ENCODE data around the gene COL9A3. TPM values are rescaled to one million over a fixed set of nuclear protein-coding genes. Genes with fewer than 3 reads are reported as not detected.
A peak's percentile ranks its signal among the peaks of the same experiment; 100 is the strongest.

The COL9A3 gene
- total RNA-seq, 5 donors from 2014 or later (not counting 1 experiment from before 2014, with no cell fraction given), result 0.51 to 2.1 (median 0.75) TPM; not detected in 1

- ChIA-PET POLR2A (interaction anchor here (0.6 to 1.0 kb wide), 6 partner anchors 9 to 191 kb away, joined by 3 to 5 read pairs (median 4); partner anchors contain the start of gene OGFR (in 2 of the 2)), CTCF (interaction anchor here in 1 of 2 donors (0.6 to 1.4 kb wide), 10 partner anchors 10 to 1249 kb away, joined by 3 to 8 read pairs (median 4); partner anchors contain the start of genes OGFR and TCFL5)
- H3K27me3 Mint-ChIP-seq, result no peaks in the 10 kb centered on the region
- peaks cover 0 to 3% of the 10 kb centered on the region in 2 experiments for H3K27me3 ChIP-seq (replicated peaks in 1 of 2; ENCODE audit: control insufficient read depth in 2 of 2, extremely low read depth in 1 of 2, insufficient read depth in 2 of 2, low read length in 1 of 2)
- H3K9me3 Mint-ChIP-seq, result no peaks in the 10 kb centered on the region
- H3K4me3 Mint-ChIP-seq, result peak overlapping the region; percentile 85 to 91 (median 86)
- peak; percentile 72 to 97 (median 86) for DNase-seq
- peaks cover 15 to 57% of the 10 kb centered on the region in 2 experiments for H3K4me1 ChIP-seq (ENCODE audit: control insufficient read depth in 1 of 2, extremely low read depth in 1 of 2, insufficient read depth in 2 of 2, low read length in 2 of 2)
- H3K4me3 ChIP-seq (ENCODE audit: control insufficient read depth in 1 of 2, extremely low read depth in 1 of 2, low read length in 1 of 2), result peak overlapping the region; percentile 72 to 81
- H3K36me3 ChIP-seq (ENCODE audit: control insufficient read depth in 2 of 2, extremely low read depth in 1 of 2, insufficient read depth in 1 of 2, low read length in 1 of 2), result peaks cover 0 to 10% of the 10 kb centered on the region in 2 donors
- peak overlapping the region; percentile 93 to 96 for H3K27ac Mint-ChIP-seq
- H3K36me3 Mint-ChIP-seq, result peaks cover 8% of the 10 kb centered on the region
- peak overlapping the region; percentile 99 for H3K27ac ChIP-seq (ENCODE audit: low read length)
- under 1% methylated on average over 54 of the region's 69 CpGs for WGBS (ENCODE audit: insufficient coverage)
- no peaks in the 10 kb centered on the region for H3K9me3 ChIP-seq
- H3K4me1 Mint-ChIP-seq, result peaks cover 38 to 41% (median 38%) of the 10 kb centered on the region in 3 donors
- ATAC-seq (replicated peaks in 1 of 4), result peak; percentile 76 to 80 (median 76)
These were observed 22.7 kb upstream of the COL9A3 start for GRCh38 chr20:62794007-62794724.

- CTCF ChIA-PET, result interaction anchor here in 1 of 2 donors (0.8 to 1.3 kb wide), 3 partner anchors 13 to 295 kb away, joined by 3 to 8 read pairs (median 4); no protein-coding TSS in a partner anchor
- under 1% methylated on average over 64 of the region's 68 CpGs for WGBS (ENCODE audit: insufficient coverage)
- POLR2A ChIA-PET, result interaction anchor here in 1 of 2 donors (0.6 kb wide), 1 partner anchor 107 kb away, joined by 3 read pairs; no protein-coding TSS in a partner anchor
- Histone ChIP-seq H3K27me3 (replicated peaks in 1 of 2; ENCODE audit: control insufficient read depth in 2 of 2, extremely low read depth in 1 of 2, insufficient read depth in 2 of 2, low read length in 1 of 2) (peaks cover 0 to 3% of the 10 kb centered on the region in 2 experiments), H3K27ac (ENCODE audit: low read length) (peak overlapping the region; percentile 75), H3K4me1 (ENCODE audit: control insufficient read depth in 1 of 2, extremely low read depth in 1 of 2, insufficient read depth in 2 of 2, low read length in 2 of 2) (peaks cover 15 to 57% of the 10 kb centered on the region in 2 experiments), H3K4me3 (ENCODE audit: control insufficient read depth in 1 of 2, extremely low read depth in 1 of 2, low read length in 1 of 2) (peak overlapping the region; percentile 72 to 81), H3K36me3 (ENCODE audit: control insufficient read depth in 2 of 2, extremely low read depth in 1 of 2, insufficient read depth in 1 of 2, low read length in 1 of 2) (peaks cover 0 to 19% of the 10 kb centered on the region in 2 donors), H3K9me3 (no peaks in the 10 kb centered on the region)
- DNase-seq (peak; percentile 23 to 76 (median 59)), ATAC-seq (replicated peaks in 1 of 4) (peak; percentile 10 to 19 (median 14))
- Mint-ChIP-seq H3K9me3 (no peaks in the 10 kb centered on the region), H3K4me3 (peak overlapping the region; percentile 85 to 91 (median 86)), H3K27ac (peak overlapping the region; percentile 91 to 95), H3K4me1 (peaks cover 38 to 43% (median 38%) of the 10 kb centered on the region in 3 donors), H3K36me3 (peaks cover 18% of the 10 kb centered on the region), H3K27me3 (no peaks in the 10 kb centered on the region)
These were observed 21.7 kb upstream of the COL9A3 start for GRCh38 chr20:62795023-62795761.

GRCh38 chr20:62796699-62797491 lies 20.0 kb upstream of the COL9A3 start:
- no peaks in the 10 kb centered on the region for H3K27me3 Mint-ChIP-seq
- H3K4me3 Mint-ChIP-seq, result peak overlapping the region; percentile 80 to 83 (median 81)
- H3K27ac ChIP-seq (ENCODE audit: low read length), result no peak overlapping the region
- CTCF ChIA-PET, result interaction anchor here in 1 of 2 donors (0.5 kb wide), 1 partner anchor 72 kb away, joined by 4 read pairs; no protein-coding TSS in a partner anchor
- no peaks in the 10 kb centered on the region for H3K27me3 ChIP-seq (replicated peaks in 1 of 2; ENCODE audit: control insufficient read depth in 2 of 2, extremely low read depth in 1 of 2, insufficient read depth in 2 of 2, low read length in 1 of 2)
- peaks cover 20% of the 10 kb centered on the region for H3K36me3 Mint-ChIP-seq
- H3K9me3 ChIP-seq, result no peaks in the 10 kb centered on the region
- peaks cover 0 to 24% of the 10 kb centered on the region in 2 donors for H3K36me3 ChIP-seq (ENCODE audit: control insufficient read depth in 2 of 2, extremely low read depth in 1 of 2, insufficient read depth in 1 of 2, low read length in 1 of 2)
- POLR2A ChIA-PET, result interaction anchor here (0.6 to 1.0 kb wide), 3 partner anchors 145 to 496 kb away, joined by 3 read pairs; no protein-coding TSS in a partner anchor
- H3K4me1 ChIP-seq (ENCODE audit: control insufficient read depth in 1 of 2, extremely low read depth in 1 of 2, insufficient read depth in 2 of 2, low read length in 2 of 2), result peaks cover 12 to 48% of the 10 kb centered on the region in 2 experiments
- peak overlapping the region; percentile 27 to 31 for H3K4me3 ChIP-seq (ENCODE audit: control insufficient read depth in 1 of 2, extremely low read depth in 1 of 2, low read length in 1 of 2)
- ATAC-seq (replicated peaks in 1 of 4) (no peak), DNase-seq (peak in 1 of 35 experiments; percentile 48)
- H3K27ac Mint-ChIP-seq, result peak overlapping the region; percentile 74 to 81
- no peaks in the 10 kb centered on the region for H3K9me3 Mint-ChIP-seq
- 48% methylated on average over 28 of the region's 53 CpGs for WGBS (ENCODE audit: insufficient coverage)
- H3K4me1 Mint-ChIP-seq, result peaks cover 30 to 35% (median 31%) of the 10 kb centered on the region in 3 donors

- no peaks in the 10 kb centered on the region for H3K9me3 Mint-ChIP-seq
- Histone ChIP-seq H3K27ac (ENCODE audit: low read length) (no peak overlapping the region), H3K9me3 (no peaks in the 10 kb centered on the region), H3K4me1 (ENCODE audit: control insufficient read depth in 1 of 2, extremely low read depth in 1 of 2, insufficient read depth in 2 of 2, low read length in 2 of 2) (peaks cover 12 to 43% of the 10 kb centered on the region in 2 experiments), H3K4me3 (ENCODE audit: control insufficient read depth in 1 of 2, extremely low read depth in 1 of 2, low read length in 1 of 2) (no peak overlapping the region), H3K27me3 (replicated peaks in 1 of 2; ENCODE audit: control insufficient read depth in 2 of 2, extremely low read depth in 1 of 2, insufficient read depth in 2 of 2, low read length in 1 of 2) (no peaks in the 10 kb centered on the region), H3K36me3 (ENCODE audit: control insufficient read depth in 2 of 2, extremely low read depth in 1 of 2, insufficient read depth in 1 of 2, low read length in 1 of 2) (peaks cover 0 to 24% of the 10 kb centered on the region in 2 donors)
- 92% methylated on average over 26 of the region's 26 CpGs for WGBS (ENCODE audit: insufficient coverage)
- H3K4me3 Mint-ChIP-seq, result peak overlapping the region; percentile 80 to 83 (median 81)
- peaks cover 20% of the 10 kb centered on the region for H3K36me3 Mint-ChIP-seq
- ChIA-PET CTCF (interaction anchor here in 1 of 2 donors (0.5 kb wide), 1 partner anchor 71 kb away, joined by 4 read pairs; no protein-coding TSS in a partner anchor), POLR2A (no interaction called here)
- H3K27me3 Mint-ChIP-seq, result no peaks in the 10 kb centered on the region
- no peak for ATAC-seq (replicated peaks in 1 of 4)
- H3K4me1 Mint-ChIP-seq, result peaks cover 26 to 32% (median 31%) of the 10 kb centered on the region in 3 donors
- H3K27ac Mint-ChIP-seq, result peak overlapping the region; percentile 74
- DNase-seq, result no peak
These were observed 18.9 kb upstream of the COL9A3 start for GRCh38 chr20:62797671-62798532.

- Histone ChIP-seq H3K27ac (ENCODE audit: low read length) (no peak overlapping the region), H3K4me1 (ENCODE audit: control insufficient read depth in 1 of 2, extremely low read depth in 1 of 2, insufficient read depth in 2 of 2, low read length in 2 of 2) (peaks cover 7 to 36% of the 10 kb centered on the region in 2 experiments), H3K9me3 (no peaks in the 10 kb centered on the region), H3K27me3 (replicated peaks in 1 of 2; ENCODE audit: control insufficient read depth in 2 of 2, extremely low read depth in 1 of 2, insufficient read depth in 2 of 2, low read length in 1 of 2) (no peaks in the 10 kb centered on the region), H3K4me3 (ENCODE audit: control insufficient read depth in 1 of 2, extremely low read depth in 1 of 2, low read length in 1 of 2) (no peak overlapping the region), H3K36me3 (ENCODE audit: control insufficient read depth in 2 of 2, extremely low read depth in 1 of 2, insufficient read depth in 1 of 2, low read length in 1 of 2) (peaks cover 0 to 24% of the 10 kb centered on the region in 2 donors)
- Mint-ChIP-seq H3K27ac (no peak overlapping the region), H3K27me3 (no peaks in the 10 kb centered on the region), H3K36me3 (peaks cover 20% of the 10 kb centered on the region), H3K4me3 (no peak overlapping the region), H3K9me3 (no peaks in the 10 kb centered on the region), H3K4me1 (peaks cover 21 to 27% (median 25%) of the 10 kb centered on the region in 3 donors)
- 83% methylated on average over 8 of the region's 8 CpGs for WGBS (ENCODE audit: insufficient coverage)
- no peak for ATAC-seq (replicated peaks in 1 of 4)
- ChIA-PET CTCF (no interaction called here), POLR2A (no interaction called here)
- DNase-seq, result no peak
These were observed 17.8 kb upstream of the COL9A3 start for GRCh38 chr20:62799036-62799435.
